NK-92 (cell line): Measurements from ENCODE around the gene CCDC87.
A peak's percentile ranks its signal among the peaks of the same experiment; 100 is the strongest.
"Not testable (repeated sequence)": the region's sequence is repeated elsewhere in the genome, so short reads cannot be mapped to it uniquely, and the experiment has no call there.

ENCODE experiments used
- DNase-seq: peaks from one replicate; lab custom pipeline; 2025; ENCODE audit not compliant: unreplicated experiment; lab: John Stamatoyannopoulos, UW

CCDC87 gene

GRCh38 chr11:66616379-66617154 lies 23.7 kb upstream of the CCDC87 start, which contains the start of gene RBM14:
TSS of gene RBM14 (plus strand) at chr11:66616630. CDS start at chr11:66616721, 91 bp downstream.
- DNase-seq, result peak; percentile 90

GRCh38 chr11:66614073-66614472 lies 21.2 kb upstream of the CCDC87 start:
- no peak for DNase-seq

GRCh38 chr11:66612458-66612857 lies 19.6 kb upstream of the CCDC87 start:
- no peak for DNase-seq

GRCh38 chr11:66609721-66610617 lies 17.1 kb upstream of the CCDC87 start:
- DNase-seq, result no peak

- no peak for DNase-seq
Observed at GRCh38 chr11:66607126-66607834, 14.4 kb upstream of the CCDC87 start.

- DNase-seq, result not testable (repeated sequence)
Observed at GRCh38 chr11:66606608-66607007, 13.7 kb upstream of the CCDC87 start.

GRCh38 chr11:66604155-66604554 lies 11.3 kb upstream of the CCDC87 start:
- DNase-seq, result no peak

- no peak for DNase-seq
Observed at GRCh38 chr11:66603072-66603471, 10.2 kb upstream of the CCDC87 start.

- no peak for DNase-seq
Observed at GRCh38 chr11:66600631-66601233, 7.9 kb upstream of the CCDC87 start.

GRCh38 chr11:66600219-66600618 lies 7.4 kb upstream of the CCDC87 start:
- DNase-seq, result no peak

GRCh38 chr11:66598993-66599392 lies 6.1 kb upstream of the CCDC87 start:
- no peak for DNase-seq

GRCh38 chr11:66595245-66595904 lies 2.5 kb upstream of the CCDC87 start:
- no peak for DNase-seq

GRCh38 chr11:66593650-66594049 lies 787 bp upstream of the CCDC87 start:
- no peak for DNase-seq

- DNase-seq, result no peak
Observed at GRCh38 chr11:66593303-66593635, 406 bp upstream of the CCDC87 start.

GRCh38 chr11:66591175-66591574 lies 1.7 kb downstream of the CCDC87 start:
- DNase-seq, result no peak

- DNase-seq, result no peak
Observed at GRCh38 chr11:66589996-66590675, 2.7 kb downstream of the CCDC87 start.

GRCh38 chr11:66589315-66589714 lies 3.5 kb downstream of the CCDC87 start:
- not testable (repeated sequence) for DNase-seq

- DNase-seq, result no peak
Observed at GRCh38 chr11:66586136-66586535, 6.7 kb downstream of the CCDC87 start.

- DNase-seq, result not testable (repeated sequence)
Observed at GRCh38 chr11:66585447-66585846, 7.4 kb downstream of the CCDC87 start.

GRCh38 chr11:66582565-66583147 lies 10.2 kb downstream of the CCDC87 start:
- not testable (repeated sequence) for DNase-seq
